Measurements from ENCODE around the gene BOC. TPM values are rescaled to one million over a fixed set of nuclear protein-coding genes. Genes with fewer than 3 reads are reported as not detected.
A peak's percentile ranks its signal among the peaks of the same experiment; 100 is the strongest.

Gene BOC
- total and polyA plus RNA-seq, 2 experiments from 2014 or later: 2.1 to 4.1 TPM

DNA sequence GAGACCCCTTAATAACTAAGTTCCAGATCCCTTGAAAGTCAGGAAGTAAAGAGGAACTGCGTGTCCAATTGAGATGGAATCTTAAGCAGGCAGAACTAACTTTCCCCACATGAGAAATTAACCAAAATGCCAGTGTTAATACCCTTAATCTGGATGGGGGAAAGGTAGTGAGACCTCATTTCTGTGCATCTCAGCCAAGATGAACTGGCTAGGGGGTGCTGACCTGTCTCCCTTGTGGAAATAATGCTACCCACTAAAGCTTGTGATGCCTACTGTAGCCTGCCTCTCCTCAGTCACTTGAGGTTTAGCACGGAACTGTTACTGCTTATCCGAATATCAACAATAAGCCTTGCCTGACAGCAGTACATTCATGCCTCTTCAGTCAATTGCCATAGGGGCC, 15.1 kb downstream of the BOC start:
- Histone ChIP-seq H3K4me2 (no peak overlapping the region), H4K20me1 (replicated peaks; ENCODE audit: insufficient read depth) (no peaks in the 10 kb centered on the region), H3K27ac (ENCODE audit: low read depth) (no peak overlapping the region), H3F3A (replicated peaks; ENCODE audit: low read depth) (no peaks in the 10 kb centered on the region), H3K79me2 (replicated peaks; ENCODE audit: insufficient read depth) (no peaks in the 10 kb centered on the region), H3K27me3 (ENCODE audit: insufficient read depth) (no peaks in the 10 kb centered on the region), H3K4me1 (ENCODE audit: insufficient read depth) (peaks cover 11% of the 10 kb centered on the region), H3K36me3 (ENCODE audit: insufficient read depth) (no peaks in the 10 kb centered on the region), H2AFZ (no peak overlapping the region), H3K4me3 (no peak overlapping the region), H3K9me2 (ENCODE audit: insufficient read depth) (no peaks in the 10 kb centered on the region)
- H3K4me3 Mint-ChIP-seq: no peak overlapping the region
- no peaks in the 10 kb centered on the region for H3K36me3 Mint-ChIP-seq (ENCODE audit: low read depth)
- DNase-seq (ENCODE audit: low spot score) (no peak), ATAC-seq (no peak)
- peaks cover 3% of the 10 kb centered on the region for H3K27me3 Mint-ChIP-seq (ENCODE audit: insufficient read depth, low read depth, poor library complexity)
- TF ChIP-seq CREB1 (CRISPR knock-in tag; IDR thresholded peaks at IDR 0.05; ENCODE audit: low read depth): no peak
- TF ChIP-seq STAT1 (IDR thresholded peaks at IDR 0.05; ENCODE audit: unreplicated experiment): no peak
- no peak for TF ChIP-seq ZNF114 (CRISPR knock-in tag; IDR thresholded peaks at IDR 0.05)
- TF ChIP-seq EZH2 (IDR thresholded peaks at IDR 0.05; ENCODE audit: low read depth, unreplicated experiment): no peak
- TF ChIP-seq POLR2AphosphoS5 (IDR thresholded peaks at IDR 0.05; ENCODE audit: low read depth): no peak
- TF ChIP-seq ZNF331 (CRISPR knock-in tag; IDR thresholded peaks at IDR 0.05; ENCODE audit: low read depth): no peak
- TF ChIP-seq NANOG (IDR thresholded peaks at IDR 0.05; ENCODE audit: borderline replicate concordance): no peak
- TF ChIP-seq, protein P1, sequence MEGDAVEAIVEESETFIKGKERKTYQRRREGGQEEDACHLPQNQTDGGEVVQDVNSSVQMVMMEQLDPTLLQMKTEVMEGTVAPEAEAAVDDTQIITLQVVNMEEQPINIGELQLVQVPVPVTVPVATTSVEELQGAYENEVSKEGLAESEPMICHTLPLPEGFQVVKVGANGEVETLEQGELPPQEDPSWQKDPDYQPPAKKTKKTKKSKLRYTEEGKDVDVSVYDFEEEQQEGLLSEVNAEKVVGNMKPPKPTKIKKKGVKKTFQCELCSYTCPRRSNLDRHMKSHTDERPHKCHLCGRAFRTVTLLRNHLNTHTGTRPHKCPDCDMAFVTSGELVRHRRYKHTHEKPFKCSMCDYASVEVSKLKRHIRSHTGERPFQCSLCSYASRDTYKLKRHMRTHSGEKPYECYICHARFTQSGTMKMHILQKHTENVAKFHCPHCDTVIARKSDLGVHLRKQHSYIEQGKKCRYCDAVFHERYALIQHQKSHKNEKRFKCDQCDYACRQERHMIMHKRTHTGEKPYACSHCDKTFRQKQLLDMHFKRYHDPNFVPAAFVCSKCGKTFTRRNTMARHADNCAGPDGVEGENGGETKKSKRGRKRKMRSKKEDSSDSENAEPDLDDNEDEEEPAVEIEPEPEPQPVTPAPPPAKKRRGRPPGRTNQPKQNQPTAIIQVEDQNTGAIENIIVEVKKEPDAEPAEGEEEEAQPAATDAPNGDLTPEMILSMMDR (conservative IDR thresholded peaks at IDR 0.05; ENCODE audit: low read depth in 2 of 2): no peak
- TF ChIP-seq, protein P2, sequence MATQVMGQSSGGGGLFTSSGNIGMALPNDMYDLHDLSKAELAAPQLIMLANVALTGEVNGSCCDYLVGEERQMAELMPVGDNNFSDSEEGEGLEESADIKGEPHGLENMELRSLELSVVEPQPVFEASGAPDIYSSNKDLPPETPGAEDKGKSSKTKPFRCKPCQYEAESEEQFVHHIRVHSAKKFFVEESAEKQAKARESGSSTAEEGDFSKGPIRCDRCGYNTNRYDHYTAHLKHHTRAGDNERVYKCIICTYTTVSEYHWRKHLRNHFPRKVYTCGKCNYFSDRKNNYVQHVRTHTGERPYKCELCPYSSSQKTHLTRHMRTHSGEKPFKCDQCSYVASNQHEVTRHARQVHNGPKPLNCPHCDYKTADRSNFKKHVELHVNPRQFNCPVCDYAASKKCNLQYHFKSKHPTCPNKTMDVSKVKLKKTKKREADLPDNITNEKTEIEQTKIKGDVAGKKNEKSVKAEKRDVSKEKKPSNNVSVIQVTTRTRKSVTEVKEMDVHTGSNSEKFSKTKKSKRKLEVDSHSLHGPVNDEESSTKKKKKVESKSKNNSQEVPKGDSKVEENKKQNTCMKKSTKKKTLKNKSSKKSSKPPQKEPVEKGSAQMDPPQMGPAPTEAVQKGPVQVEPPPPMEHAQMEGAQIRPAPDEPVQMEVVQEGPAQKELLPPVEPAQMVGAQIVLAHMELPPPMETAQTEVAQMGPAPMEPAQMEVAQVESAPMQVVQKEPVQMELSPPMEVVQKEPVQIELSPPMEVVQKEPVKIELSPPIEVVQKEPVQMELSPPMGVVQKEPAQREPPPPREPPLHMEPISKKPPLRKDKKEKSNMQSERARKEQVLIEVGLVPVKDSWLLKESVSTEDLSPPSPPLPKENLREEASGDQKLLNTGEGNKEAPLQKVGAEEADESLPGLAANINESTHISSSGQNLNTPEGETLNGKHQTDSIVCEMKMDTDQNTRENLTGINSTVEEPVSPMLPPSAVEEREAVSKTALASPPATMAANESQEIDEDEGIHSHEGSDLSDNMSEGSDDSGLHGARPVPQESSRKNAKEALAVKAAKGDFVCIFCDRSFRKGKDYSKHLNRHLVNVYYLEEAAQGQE (IDR thresholded peaks at IDR 0.05; ENCODE audit: unreplicated experiment): no peak
- TF ChIP-seq EZH2phosphoT487 (IDR thresholded peaks at IDR 0.05; ENCODE audit: unreplicated experiment): no peak
- H3K9me3 Mint-ChIP-seq: no peaks in the 10 kb centered on the region
- H3K27ac Mint-ChIP-seq: no peak overlapping the region
- peaks cover 46% of the 10 kb centered on the region for H3K4me1 Mint-ChIP-seq

DNA sequence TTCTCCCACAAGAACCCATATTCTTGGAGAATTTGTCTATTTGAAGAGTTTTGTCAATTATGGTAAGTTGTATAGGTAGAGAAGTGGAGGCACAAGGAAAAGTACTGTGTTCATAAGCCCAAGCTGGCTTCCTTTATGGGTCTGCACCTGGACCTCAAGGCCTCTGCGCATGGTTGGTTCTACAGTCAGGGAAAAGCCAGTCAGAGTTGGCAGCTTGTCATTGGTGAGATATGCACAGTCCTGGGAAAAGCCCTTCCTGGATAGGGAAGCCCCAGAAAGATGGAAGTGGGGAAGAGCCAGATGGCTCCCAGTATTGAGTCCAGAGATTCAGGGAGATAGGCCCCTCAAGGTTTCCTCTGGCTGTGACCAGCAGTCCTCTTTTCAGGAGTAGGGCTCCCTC, 15.8 kb downstream of the BOC start:
- Histone ChIP-seq H3K27ac (ENCODE audit: low read depth) (no peak overlapping the region), H4K20me1 (replicated peaks; ENCODE audit: insufficient read depth) (no peaks in the 10 kb centered on the region), H2AFZ (no peak overlapping the region), H3K4me3 (no peak overlapping the region), H3K9me2 (ENCODE audit: insufficient read depth) (no peaks in the 10 kb centered on the region), H3K4me1 (ENCODE audit: insufficient read depth) (peaks cover 11% of the 10 kb centered on the region), H3K79me2 (replicated peaks; ENCODE audit: insufficient read depth) (no peaks in the 10 kb centered on the region), H3F3A (replicated peaks; ENCODE audit: low read depth) (no peaks in the 10 kb centered on the region), H3K4me2 (no peak overlapping the region), H3K27me3 (ENCODE audit: insufficient read depth) (no peaks in the 10 kb centered on the region), H3K36me3 (ENCODE audit: insufficient read depth) (no peaks in the 10 kb centered on the region)
- TF ChIP-seq, protein P3, sequence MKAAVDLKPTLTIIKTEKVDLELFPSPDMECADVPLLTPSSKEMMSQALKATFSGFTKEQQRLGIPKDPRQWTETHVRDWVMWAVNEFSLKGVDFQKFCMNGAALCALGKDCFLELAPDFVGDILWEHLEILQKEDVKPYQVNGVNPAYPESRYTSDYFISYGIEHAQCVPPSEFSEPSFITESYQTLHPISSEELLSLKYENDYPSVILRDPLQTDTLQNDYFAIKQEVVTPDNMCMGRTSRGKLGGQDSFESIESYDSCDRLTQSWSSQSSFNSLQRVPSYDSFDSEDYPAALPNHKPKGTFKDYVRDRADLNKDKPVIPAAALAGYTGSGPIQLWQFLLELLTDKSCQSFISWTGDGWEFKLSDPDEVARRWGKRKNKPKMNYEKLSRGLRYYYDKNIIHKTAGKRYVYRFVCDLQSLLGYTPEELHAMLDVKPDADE (IDR thresholded peaks at IDR 0.05): no peak
- TF ChIP-seq, protein P1 (conservative IDR thresholded peaks at IDR 0.05; ENCODE audit: low read depth in 2 of 2): peak in 1 of 2 experiments; percentile 18; a peak in 2 of 4 replicates
- H3K27me3 Mint-ChIP-seq (ENCODE audit: insufficient read depth, low read depth, poor library complexity): peaks cover 4% of the 10 kb centered on the region
- no peaks in the 10 kb centered on the region for H3K36me3 Mint-ChIP-seq (ENCODE audit: low read depth)
- no peaks in the 10 kb centered on the region for H3K9me3 Mint-ChIP-seq
- DNase-seq (ENCODE audit: low spot score) (no peak), ATAC-seq (no peak)
- no peak overlapping the region for H3K4me3 Mint-ChIP-seq
- peaks cover 46% of the 10 kb centered on the region for H3K4me1 Mint-ChIP-seq
- no peak overlapping the region for H3K27ac Mint-ChIP-seq
